ENCODE results near the gene LINC00237.

LINC00237 gene

DNA sequence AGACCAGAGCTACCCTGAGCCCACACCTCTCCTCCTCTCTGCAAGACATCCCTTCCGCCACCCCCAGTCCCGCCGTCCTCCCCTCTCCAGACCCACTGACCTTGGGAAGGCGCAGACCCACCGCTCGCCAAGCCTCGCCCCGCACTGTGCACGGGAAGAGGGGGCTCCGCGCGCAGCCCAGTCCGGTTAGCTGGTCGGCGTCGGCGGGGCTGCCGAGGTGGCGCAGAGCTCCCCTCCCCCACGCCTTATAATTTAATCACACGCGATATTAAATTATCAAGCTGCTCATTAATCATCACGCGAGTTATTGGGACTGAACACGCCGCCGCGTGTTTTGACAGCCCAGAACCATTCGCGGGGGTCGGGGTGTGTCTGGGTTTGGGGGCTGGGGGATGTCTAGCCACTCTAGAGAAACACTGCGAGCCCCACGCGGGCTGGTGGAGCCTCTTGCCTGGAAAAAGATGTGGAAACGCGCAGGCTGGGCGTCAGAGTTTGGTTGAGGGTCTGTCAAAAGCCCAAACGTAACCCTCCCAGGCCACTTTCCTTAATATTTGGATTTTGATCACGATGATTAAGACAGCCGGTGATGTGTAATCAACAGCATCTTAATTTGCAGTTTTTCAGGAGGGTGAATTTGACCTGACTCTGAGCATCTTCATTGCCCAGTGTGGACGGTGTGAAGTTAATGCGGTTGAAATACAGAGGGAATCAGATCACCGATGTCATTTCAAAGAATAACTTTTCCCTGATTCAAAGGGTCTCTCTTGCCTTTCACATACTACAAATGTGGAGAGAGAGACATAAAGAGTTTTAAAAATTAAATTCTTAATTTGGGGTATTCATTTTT lies at the start of gene LINC00237:
TSS of gene LINC00237 (minus strand) at position 188 of the 847 bp plus-strand sequence.
- no peak for DNase-seq

DNA sequence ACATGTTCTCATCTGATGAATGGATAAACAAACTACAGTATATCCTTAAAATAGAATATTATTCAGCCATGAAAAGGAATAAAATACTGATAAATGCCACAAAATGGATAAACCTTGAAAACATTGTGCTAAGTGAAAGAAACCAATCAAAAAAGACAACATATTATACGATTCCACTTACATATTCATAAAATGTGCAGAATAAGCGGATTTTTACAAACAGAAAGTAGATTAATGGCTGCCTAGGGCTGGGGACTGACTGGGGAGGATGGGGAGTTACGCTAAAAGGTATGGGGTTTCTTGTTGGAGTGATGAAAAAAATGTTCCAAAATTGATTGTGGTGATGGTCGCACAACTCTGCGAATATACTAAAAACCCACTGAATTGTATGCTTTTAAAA lies 49.1 kb upstream of the LINC00237 start:
- no peak for DNase-seq

DNA sequence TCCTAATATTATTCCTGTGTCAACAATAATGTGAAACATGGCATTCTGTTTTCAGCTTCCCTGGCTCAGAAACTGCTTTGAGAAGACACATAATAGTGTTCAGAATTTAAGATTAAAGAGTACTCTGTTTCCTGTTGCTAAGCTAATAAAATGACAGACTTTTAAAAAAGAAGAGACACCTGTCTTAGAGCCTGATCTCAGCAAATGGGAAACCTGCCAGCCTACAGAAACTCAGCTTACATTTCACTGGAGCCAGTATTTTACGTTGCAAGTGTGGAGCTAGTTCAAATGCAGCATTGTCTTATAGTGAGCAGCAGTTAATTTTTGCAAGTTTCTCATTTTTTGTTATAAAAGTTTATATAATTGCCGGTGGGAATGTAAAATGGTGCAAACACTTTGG lies 48.5 kb upstream of the LINC00237 start:
- no peak for DNase-seq

DNA sequence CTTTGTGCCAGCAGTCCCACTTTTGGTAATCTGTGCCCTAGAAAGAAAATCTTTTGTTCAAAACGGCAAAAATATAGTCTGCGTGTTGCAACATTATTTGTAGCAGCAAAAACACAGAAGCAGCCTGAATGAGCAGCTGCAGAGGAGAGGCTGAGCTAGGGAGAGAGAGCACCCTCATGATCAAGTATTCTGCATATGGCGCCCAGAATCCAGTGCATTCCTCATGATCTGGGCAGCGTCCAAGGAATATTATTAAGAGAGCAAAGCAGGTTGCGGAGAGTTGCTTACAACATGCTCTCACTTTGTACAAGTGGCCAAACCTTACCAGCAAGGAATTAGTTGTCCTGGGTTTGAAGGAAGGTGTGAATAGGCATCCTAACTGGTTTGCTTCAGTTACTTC lies 45.6 kb upstream of the LINC00237 start:
- DNase-seq, result no peak

DNA sequence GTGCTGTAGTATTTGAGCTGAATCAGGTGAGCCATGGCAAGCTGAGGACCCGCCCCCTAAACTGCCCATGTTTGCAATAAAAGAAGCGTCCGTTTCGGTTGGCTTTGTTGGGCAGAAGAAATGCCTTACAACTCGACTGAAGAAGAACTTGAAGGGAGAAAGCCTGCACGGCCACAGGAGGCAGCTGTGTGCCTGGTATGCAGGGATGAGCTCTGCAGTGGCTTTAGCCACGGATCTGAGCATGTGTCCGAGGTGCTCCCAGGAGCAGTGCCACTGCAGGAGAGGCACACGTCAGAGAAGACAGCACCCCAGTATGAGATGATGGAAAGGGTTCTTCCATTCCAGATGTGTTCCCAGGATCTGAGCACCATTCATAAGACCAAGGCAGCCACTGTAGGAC lies 43.2 kb upstream of the LINC00237 start:
- DNase-seq, result no peak

DNA sequence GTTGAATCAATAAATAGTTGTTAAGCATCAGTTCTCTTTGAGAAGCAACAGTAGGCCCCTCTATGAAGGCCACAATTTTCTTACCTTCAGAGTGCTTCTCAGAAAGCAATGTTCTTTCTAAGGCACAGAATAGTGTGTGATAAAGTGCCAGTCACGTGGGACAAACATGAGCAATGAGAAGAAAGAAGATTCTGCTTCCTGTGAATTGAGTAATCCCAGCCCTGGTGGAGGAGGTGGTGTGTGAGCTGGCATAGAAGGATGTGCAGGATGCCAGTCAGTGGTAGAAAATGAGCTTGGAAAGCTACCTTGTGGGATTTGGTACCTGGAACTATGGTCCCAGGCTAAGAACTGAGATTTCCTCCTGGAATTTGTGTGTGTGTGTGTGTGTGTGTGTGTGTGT lies 41.4 kb upstream of the LINC00237 start:
- no peak for DNase-seq

DNA sequence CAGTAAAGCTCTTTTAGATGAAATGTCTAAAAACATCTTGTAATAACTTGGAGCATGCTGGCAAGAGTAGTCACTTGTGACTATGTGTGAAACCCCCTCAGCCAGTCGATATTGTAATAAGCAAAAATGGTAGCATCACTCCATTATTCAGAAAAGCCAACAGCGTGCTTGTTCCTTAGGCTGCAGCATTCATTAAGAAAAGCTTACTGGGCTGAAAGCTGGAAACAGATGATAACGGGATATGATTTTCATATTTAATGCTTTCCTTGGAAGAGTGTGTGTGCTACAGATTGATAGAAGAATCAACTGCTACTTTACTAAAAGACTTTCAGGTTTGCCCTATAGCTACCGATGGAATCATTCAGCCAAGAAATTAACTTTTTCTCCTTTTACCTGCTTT lies 40.1 kb upstream of the LINC00237 start:
- no peak for DNase-seq

DNA sequence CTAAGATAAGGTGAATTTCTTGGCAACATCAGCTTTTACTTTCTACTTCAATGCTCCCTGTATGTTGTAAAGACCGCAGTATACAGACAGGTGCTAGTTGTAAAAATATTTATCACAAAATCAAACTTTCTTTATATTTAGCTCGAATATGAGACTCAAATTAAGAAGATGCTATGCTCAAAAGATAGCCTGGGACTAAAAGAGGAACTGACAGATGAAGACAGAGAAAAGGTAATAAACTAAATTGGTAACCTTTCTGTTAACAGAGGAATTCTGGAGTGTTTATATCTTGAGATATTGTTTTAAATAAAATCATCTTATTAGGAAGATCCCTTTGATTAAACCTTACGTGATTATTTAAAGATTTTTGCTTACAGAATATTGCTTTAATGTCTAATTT lies 39.3 kb upstream of the LINC00237 start:
- no peak for DNase-seq

DNA sequence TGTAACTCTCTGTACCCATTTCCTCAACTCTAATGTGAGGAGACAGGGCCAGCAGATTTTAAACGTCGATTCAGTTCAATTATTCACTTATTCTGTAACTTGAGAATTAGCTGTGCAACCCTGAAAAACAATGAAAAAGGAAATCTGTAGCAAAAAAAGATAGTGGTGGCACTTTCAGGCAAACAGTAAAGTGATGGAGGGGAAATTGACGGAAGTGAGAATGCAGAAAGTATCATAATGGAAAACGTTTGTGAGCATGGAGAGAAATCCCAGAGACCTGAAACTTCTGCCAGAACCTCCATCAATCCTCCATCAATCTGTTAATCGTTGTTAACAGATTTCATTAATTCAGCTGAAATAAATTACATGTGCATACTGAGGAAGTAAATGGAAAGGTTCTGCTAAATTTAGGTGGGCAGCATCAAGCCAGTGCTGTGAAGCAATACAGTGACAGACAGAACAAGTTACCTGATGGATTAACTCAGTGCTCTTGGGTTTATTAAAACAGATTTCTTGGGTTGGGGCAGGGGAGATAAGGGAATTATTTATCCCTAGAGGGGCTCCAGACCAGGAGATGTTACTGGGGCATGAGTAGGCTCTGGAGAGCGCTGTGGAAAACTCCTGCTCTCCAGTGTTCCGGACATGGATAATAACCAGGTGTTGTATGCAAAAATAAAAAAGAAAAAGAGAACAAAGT lies 37.2 kb upstream of the LINC00237 start:
- no peak for DNase-seq

DNA sequence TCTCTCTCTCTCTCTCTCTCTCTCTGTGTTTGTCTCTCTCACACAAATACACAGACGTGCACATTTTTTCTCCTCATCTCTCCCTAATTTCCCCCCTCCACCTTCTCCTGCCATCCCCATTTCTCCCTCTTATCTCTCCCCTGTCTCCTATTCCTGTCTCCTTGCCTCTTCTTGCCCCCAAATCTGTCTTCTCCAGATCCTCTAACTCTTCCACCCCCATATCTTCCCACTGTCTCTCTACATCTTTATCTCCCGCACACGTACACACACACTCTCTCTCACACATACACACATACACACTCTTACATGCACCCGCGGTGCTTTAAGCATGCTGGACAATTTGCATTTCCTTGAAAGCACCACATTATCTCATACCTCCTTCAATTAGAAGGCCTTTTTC lies 35.7 kb upstream of the LINC00237 start:
- no peak for DNase-seq

DNA sequence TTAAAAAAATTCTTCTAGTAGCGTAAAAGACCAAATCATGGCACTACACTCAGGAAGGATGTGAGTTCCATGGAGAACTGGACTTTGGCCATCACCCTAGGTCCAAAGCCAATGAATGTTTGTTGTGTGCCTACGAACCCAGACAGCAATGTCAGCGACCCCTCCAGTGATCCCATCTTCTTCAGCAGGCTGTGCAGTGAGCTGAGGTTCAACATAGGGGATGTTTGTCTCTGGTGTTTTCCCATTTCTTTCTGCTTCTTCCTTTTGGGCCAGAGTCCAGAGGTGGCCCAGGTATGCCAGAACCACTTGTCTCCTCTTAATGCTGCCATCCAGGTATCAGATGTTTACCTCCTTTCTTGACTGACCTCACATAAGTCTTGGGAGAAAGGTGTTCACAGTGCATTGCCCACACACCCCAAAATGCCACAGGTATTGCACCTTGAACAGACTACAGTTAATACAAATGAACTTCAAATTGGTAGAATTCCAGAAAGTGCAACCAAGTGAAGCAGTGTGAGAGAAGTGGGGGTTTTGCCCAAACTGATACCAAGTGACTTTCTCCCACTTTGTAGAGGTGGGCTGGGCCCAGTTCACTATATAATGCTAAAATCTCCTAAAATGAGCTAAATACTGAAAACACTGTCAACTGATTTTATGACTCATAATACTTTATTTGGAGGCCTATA lies 33.9 kb upstream of the LINC00237 start:
- DNase-seq, result no peak

DNA sequence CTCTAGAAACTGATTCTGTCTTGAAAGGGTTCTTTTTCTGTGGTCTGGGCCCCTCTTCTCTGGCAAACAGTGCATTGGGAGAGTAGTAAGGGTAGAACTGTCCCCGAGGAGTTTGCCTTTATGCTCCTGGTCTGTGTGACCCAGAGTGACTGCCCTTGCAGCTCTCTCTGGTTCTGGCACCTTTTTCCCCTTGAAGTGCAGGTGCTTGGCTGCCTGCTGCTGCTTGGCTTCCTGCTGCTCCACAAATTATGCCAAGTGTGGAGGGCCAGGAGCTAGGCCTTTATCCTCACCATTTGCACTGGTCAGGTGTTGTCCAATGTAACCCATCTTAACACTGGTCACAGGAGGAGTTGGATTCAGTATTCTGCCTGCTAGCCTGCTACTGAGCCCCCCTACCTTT lies 30.9 kb upstream of the LINC00237 start:
- no peak for DNase-seq

DNA sequence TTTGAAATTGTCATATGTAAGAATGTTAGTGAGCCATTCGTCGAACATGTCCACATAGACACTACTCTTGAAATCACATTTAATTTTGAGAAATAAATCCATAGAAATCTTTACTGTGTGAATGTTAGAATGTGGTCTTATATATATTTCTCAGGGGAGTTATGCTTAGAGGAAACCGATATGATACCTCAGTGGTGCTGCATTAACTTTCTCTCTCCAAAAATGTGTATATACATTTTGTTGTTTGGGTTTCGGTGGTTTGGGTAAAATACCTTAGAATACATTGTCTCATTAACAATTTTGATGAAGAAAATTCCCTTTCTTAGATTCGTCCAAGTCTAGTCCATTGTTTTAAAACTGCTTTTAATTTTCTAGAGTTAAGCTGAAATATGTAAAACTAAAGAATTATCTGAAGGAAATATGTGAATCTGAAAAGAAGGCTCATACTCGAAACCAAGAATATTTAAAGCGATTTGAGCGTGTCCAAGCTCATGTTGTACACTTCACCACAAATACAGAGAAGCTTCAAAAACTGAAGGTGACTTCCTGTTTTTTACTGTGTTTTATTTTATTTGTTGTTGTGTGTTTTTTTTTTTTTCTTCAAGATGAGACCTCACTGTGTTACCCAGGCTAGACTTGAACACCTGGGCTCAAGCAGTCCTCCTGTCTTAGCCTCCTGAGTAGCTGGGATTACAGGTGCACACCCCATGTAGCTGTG lies 30.0 kb upstream of the LINC00237 start:
- no peak for DNase-seq

DNA sequence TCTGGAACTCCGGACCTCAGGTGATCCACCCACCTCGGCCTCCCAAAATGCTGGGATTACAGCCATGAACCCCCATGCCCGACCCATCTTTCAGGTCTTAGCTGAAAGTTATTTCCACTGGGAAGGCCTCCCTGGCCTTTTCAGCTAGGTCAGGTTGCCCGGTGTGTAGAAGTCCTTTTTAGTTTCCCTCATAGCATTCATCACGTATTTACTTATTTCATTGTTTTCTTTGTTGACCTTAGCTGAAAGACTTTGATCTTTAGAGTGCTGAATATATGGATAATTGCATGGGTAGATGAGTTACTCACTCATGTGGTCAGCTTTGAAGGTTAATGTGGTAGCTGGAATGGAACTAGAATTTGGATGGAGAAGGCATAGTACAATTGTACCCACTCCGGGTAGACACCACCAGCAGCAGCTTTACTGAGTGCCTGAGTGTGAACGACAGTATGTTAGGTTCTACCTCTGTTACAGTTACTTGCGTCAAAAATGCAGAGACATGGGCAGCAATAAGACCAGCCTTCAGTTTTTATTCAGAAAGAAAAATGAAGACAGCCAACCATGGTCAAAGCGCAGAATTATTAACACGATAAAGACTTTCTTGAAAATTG lies 28.8 kb upstream of the LINC00237 start:
- DNase-seq, result no peak

DNA sequence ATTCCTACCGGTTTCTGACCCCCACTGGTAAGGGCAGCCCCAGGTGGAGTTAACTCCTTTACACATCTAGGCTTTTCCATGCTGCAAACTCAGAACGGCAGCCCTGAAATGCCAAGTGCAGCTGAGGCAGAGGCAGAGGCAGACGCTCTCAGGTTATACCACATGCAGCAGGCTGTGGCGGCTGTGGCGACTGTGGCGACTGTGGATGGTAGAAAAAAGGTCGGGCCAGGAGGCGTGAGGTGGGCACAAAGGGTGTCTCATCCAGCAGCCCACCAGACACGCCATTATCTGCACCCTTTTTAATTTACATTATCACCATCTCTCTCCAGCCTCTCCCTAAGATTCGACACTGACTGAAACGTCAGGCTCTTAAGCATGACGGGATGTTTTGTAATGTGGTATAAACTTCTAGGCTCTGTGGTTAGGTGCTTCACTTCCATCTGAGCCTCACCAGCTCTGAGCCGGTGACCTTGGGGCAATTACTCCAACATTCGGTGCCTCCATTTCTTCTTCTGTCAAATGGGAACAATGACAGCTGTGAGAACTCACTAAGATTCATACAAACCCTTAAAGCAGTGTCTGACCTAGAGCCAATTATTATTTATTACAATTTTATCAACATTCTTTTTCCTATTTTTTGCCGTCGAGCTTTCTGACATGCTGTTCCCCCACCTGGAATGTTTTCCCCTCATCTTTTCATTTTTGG lies 27.9 kb upstream of the LINC00237 start:
- no peak for DNase-seq

DNA sequence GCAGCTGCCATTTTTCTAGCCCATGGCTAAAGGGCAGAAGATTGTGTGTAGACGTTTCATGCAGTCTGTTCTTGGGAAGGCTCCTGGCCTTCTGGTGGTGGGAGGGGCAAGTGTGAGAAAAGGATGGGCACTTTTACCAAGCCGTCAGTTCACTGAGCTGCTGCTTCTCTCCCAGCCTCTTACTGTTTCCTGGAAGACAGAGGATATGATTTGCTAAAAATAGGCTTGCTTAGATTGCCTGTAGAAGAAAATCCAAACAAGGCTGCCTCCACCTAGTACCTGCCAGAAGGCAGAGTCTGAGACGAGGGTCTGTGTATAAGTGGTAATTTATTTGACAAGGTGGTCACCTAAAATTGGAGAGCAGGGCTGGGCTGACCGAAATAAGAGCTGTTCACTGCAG lies 27.2 kb upstream of the LINC00237 start:
- no peak for DNase-seq

DNA sequence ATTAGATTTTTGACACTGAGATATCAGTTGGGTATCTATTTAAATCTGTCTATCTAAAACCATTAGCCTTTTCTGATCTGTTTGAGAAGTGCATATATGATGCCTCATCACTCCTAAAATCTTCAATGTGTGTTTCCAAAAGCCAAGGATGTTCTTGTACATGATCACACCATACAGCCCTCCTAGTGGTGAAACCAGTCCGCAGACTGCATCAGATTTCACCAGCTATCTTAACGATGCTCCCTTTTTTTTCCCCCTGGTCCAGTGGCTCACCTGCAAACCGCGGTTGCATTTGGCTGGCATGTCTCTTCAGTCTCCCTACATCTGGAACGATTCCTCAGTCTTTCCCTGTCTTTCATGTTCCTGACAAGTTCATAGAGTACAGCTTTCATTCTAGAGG lies 23.7 kb upstream of the LINC00237 start:
- DNase-seq, result no peak

DNA sequence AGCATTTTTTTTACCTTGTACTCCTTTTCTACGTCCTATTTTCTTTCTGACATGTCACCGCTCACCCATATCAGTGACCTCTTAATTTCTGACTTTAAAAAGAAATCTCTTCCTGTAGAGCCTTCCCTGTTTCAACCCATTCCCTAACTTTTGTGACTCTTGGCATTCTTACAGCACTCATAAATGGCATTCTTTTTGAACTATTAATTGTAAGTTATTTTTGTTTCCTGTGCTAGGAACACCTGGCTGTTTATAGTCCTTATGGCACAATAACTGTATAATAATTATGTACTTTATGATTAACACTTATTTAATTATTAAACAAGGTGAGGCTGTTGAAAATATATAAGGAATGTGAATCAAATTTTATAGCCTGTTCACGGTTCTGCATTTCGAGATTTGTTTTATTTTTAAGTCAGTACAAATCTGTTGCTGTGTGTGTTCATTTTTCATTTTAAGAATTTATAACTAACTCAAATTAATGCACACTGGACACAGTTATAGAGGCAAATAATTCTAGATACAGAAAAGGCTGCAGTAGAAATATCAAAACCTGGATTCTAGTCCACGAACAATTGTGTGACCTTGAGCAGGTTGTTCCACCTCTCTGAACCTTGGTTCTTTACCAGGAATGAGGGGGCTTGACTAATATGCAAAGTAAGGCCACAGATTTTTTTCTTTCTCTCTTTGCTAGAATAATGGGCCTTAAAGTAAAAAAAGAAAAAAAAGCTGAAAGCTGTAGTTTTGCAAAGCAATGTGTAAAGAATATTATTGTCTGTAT lies 21.2 kb upstream of the LINC00237 start:
- DNase-seq, result no peak

DNA sequence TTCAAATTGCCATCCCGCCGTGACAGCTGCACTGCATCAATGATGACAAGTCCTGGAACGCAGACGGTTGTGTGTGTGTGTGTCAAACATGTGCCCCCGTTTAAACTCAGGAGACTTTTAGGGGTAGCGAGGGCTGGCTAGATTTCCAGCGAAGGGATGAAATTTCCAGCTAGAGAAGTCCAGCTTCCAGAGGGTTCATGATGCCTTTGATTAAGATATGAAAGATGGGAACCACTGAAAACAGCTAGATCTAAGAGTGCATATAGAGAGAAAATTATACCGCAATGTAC lies 20.4 kb upstream of the LINC00237 start:
- DNase-seq, result no peak

DNA sequence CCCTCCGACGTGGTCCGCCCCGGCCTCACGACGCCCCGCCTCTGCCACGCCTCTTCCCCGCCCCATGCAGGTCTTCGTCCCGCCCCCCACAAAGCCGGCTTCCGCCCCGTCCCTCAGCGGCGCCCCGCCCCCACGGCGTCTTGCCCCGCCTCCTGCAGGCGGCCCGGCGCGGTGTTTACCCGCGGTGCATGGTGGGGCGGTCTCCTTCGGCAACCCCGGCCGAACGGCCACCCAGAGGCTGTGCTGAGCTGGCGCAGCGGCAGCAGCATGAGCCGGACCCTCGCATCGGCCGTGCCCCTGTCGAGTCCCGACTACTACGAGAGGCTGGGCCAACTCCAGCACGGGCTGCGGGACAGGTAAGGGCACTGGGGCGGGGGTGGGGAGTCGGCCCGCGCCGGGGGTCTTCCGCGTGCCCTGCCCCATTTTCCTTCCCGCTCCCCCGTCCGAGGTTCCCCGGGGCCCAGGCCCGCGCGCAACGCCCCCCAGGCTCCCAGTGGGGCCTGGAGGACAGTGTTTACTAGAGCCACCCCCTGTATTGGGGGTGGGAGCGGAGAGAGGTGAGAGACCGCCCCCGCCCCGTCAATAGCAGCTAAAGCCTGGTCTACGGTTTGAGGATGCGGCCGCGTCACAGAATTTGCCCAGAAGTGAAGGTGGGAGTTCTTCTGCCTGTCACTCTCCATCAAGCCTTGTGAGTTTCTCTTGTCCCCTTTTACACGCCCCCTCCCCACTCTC lies 19.9 kb upstream of the LINC00237 start, which contains the start of gene KIZ:
TSS of gene KIZ (plus strand) at position 234 of the 732 bp plus-strand sequence. CDS start at position 268, 34 bp downstream.
- peak; percentile 98 for DNase-seq

All from stimulated activated CD4-positive, alpha-beta T cell treated with anti-CD3 and anti-CD28 coated beads, Interleukin-4, amount 100 ng/mL, for 1 hour (primary cell).